K562 (cell line): ENCODE data around the gene TRIP6. TPM values are rescaled to one million over a fixed set of nuclear protein-coding genes. Genes with fewer than 3 reads are reported as not detected.
A peak's percentile ranks its signal among the peaks of the same experiment; 100 is the strongest.

Experiments used
- CREM ChIP-seq: IDR thresholded peaks from 2 replicates; pipeline ENCODE4 v1.6.1; 2014; ENCODE audit warnings: antibody characterized with exemption, low read depth
- CSDE1 ChIP-seq, 2 experiments: fragments of 450-650 bp; IDR thresholded peaks; 2 replicates each; pipeline ENCODE4 v1.6.1; 2016; ENCODE audit warnings: mild to moderate bottlenecking in 1 of 2
- DMBX1 ChIP-seq: fragments of 250-450 bp; sonication (Bioruptor Pico); IDR thresholded peaks from 2 replicates; pipeline ENCODE4 v1.8.0; 2022; ENCODE audit warnings: inconsistent platforms, mild to moderate bottlenecking, moderate library complexity, borderline replicate concordance
- ILK ChIP-seq: fragments of 450-650 bp; IDR thresholded peaks from 2 replicates; pipeline ENCODE4 v1.6.1; 2016; ENCODE audit warnings: missing genetic modification characterization, low read depth, mild to moderate bottlenecking, missing compliant biosample characterization, moderate library complexity, borderline replicate concordance
- PHB2 ChIP-seq: fragments of 450-650 bp; IDR thresholded peaks from 2 replicates; pipeline ENCODE4 v1.6.1; 2017; ENCODE audit warnings: low read depth
- PTRF ChIP-seq: fragments of 450-650 bp; IDR thresholded peaks from 2 replicates; pipeline ENCODE4 v1.6.1; 2016; ENCODE audit warnings: mild to moderate bottlenecking, missing genetic modification characterization, missing compliant biosample characterization
- SIN3A ChIP-seq, 2 experiments: fragments of 150-350 bp in 1 of 2; IDR thresholded peaks; 2 replicates each; pipeline ENCODE4 v1.6.1; 2011 to 2016; ENCODE audit warnings: borderline replicate concordance in 2 of 2, low read depth in 2 of 2, low read length in 2 of 2, mild to moderate bottlenecking in 2 of 2, moderate library complexity in 2 of 2; ENCODE audit not compliant: control insufficient read depth in 1 of 2
- THRAP3 ChIP-seq: fragments of 450-650 bp; IDR thresholded peaks from 2 replicates; pipeline ENCODE4 v1.6.1; 2016; ENCODE audit warnings: mild to moderate bottlenecking, inconsistent platforms, borderline replicate concordance
- ZEB2 ChIP-seq: fragments of 450-650 bp; IDR thresholded peaks from 2 replicates; pipeline ENCODE4 v1.6.1; 2016
- ZFX ChIP-seq: sonication (generic); formaldehyde crosslinking; IDR thresholded peaks from 2 replicates; pipeline ENCODE4 v1.8.0; 2022; ENCODE audit warnings: mild to moderate bottlenecking, missing genetic modification reagents, moderate library complexity
- ZNF253 ChIP-seq: fragments of 250-450 bp; sonication (Bioruptor Pico); conservative IDR thresholded peaks from 2 replicates; pipeline ENCODE4 v1.6.1; 2021; ENCODE audit warnings: mild to moderate bottlenecking
- ZNF274 ChIP-seq: IDR thresholded peaks from 2 replicates; pipeline ENCODE4 v1.6.1; 2011; ENCODE audit warnings: low read depth, mild to moderate bottlenecking, low read length, moderate library complexity, borderline replicate concordance
- ZNF444 ChIP-seq: fragments of 250-450 bp; sonication (Bioruptor Pico); IDR thresholded peaks from 2 replicates; pipeline ENCODE4 v1.4.0; 2020; ENCODE audit warnings: mild to moderate bottlenecking, moderate library complexity
- polyA plus RNA-seq, 8 experiments: library from polyadenylated mRNA; depleted of rRNA in 4 of 8; stranded (reverse) in 5 of 8; unstranded in 3 of 8; fragments of >200 nt; fragmentation: Nextera tagmentation in 2 of 8; fragmentation: Illumina TruSeq in 1 of 8; extraction: Ambion mirVana in 2 of 8; extraction: Trizol in 1 of 8; gene quantifications; 2 replicates each; pipeline versions ENCODE4 v1.2.1 to v1.2.3, GENCODE V29; 2011 to 2014; ENCODE audit warnings: inconsistent platforms in 1 of 8, missing spikeins in 1 of 8
- total RNA-seq, 7 experiments: library from RNA; depleted of rRNA in 6 of 7; stranded (reverse); fragments of >200 nt in 6 of 7; fragmentation: Illumina TruSeq in 2 of 7; extraction: Trizol in 2 of 7; gene quantifications; 2 replicates each; pipeline versions ENCODE4 v1.2.1 to v1.2.3, GENCODE V29; 2011 to 2021; ENCODE audit warnings: low replicate concordance in 1 of 7
- TF ChIP-seq, protein P1 (sequence below): fragments of 150-350 bp; IDR thresholded peaks from 2 replicates; pipeline ENCODE4 v1.6.1; 2014; ENCODE audit warnings: low read depth, mild to moderate bottlenecking, low read length, borderline replicate concordance
- TF ChIP-seq, protein P2 (sequence below): sonication (generic); formaldehyde crosslinking; IDR thresholded peaks from 2 replicates; pipeline ENCODE4 v1.8.1; 2022; ENCODE audit warnings: missing genetic modification reagents
- TF ChIP-seq, protein P3 (sequence below), 2 experiments: fragments of 450-650 bp in 1 of 2; IDR thresholded peaks; 2 replicates each; pipeline ENCODE4 v1.6.1; 2011 to 2017; ENCODE audit warnings: low read depth in 2 of 2, antibody characterized with exemption in 1 of 2, borderline replicate concordance in 1 of 2, low read length in 1 of 2, mild to moderate bottlenecking in 1 of 2, mixed read lengths in 1 of 2; ENCODE audit not compliant: control insufficient read depth in 1 of 2
- TF ChIP-seq, protein P4 (sequence below): fragments of 200-800 bp; sonication (Bioruptor generic); IDR thresholded peaks from 2 replicates; pipeline ENCODE4 v1.6.1; 2017; ENCODE audit warnings: missing genetic modification characterization, missing compliant biosample characterization

TRIP6 gene
- total and polyA plus RNA-seq, 9 of the 15 experiments (the other 6 are each of a cell fraction or from before 2014, with no cell fraction given): 5.9 to 141 (median 54.0) TPM

DNA sequence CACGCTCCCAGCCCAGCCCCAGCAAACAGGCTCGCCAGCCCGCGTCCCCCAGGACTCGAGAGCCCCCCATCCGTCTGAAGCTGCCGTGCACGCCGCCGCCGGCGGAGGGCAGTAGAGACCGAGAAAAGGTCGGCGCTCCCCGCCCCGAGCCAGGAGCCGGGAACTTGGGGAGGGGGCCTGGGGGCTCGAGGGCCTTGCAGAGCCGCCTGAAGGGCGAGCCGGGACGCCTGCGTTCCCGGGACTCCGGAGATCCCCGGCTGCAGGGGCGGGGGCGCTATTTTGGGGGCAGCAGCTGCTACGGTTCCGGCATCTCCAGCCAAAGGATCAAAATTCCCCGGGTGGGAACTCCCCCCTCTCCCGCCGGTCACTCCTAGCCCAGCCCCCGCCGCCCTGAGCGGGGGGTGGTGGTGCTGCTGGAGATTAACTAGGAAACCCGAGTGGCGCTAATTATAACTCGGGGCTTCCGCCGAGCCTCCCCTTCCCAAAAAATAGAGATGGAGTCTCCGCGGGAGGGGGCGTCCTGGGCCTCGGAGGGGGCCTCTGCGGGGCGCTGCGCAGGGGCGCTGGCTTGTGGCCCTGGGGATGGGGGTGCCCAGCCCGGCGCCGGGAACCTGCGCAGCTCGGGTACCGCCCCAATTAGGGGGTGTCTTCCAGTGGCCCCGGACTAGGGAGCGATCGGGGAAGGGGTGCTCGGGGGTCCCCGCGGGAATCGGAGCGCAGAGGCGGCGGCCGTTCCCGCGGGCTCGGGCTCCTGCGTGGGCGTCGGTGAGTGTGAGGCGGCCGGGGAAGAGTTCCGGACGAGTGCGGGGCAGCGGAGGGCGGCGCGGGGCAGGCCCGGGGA is 27.9 kb downstream of the TRIP6 start (continued):
- TF ChIP-seq, protein P1, sequence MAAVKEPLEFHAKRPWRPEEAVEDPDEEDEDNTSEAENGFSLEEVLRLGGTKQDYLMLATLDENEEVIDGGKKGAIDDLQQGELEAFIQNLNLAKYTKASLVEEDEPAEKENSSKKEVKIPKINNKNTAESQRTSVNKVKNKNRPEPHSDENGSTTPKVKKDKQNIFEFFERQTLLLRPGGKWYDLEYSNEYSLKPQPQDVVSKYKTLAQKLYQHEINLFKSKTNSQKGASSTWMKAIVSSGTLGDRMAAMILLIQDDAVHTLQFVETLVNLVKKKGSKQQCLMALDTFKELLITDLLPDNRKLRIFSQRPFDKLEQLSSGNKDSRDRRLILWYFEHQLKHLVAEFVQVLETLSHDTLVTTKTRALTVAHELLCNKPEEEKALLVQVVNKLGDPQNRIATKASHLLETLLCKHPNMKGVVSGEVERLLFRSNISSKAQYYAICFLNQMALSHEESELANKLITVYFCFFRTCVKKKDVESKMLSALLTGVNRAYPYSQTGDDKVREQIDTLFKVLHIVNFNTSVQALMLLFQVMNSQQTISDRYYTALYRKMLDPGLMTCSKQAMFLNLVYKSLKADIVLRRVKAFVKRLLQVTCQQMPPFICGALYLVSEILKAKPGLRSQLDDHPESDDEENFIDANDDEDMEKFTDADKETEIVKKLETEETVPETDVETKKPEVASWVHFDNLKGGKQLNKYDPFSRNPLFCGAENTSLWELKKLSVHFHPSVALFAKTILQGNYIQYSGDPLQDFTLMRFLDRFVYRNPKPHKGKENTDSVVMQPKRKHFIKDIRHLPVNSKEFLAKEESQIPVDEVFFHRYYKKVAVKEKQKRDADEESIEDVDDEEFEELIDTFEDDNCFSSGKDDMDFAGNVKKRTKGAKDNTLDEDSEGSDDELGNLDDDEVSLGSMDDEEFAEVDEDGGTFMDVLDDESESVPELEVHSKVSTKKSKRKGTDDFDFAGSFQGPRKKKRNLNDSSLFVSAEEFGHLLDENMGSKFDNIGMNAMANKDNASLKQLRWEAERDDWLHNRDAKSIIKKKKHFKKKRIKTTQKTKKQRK: no peak
- TF ChIP-seq, protein P2, sequence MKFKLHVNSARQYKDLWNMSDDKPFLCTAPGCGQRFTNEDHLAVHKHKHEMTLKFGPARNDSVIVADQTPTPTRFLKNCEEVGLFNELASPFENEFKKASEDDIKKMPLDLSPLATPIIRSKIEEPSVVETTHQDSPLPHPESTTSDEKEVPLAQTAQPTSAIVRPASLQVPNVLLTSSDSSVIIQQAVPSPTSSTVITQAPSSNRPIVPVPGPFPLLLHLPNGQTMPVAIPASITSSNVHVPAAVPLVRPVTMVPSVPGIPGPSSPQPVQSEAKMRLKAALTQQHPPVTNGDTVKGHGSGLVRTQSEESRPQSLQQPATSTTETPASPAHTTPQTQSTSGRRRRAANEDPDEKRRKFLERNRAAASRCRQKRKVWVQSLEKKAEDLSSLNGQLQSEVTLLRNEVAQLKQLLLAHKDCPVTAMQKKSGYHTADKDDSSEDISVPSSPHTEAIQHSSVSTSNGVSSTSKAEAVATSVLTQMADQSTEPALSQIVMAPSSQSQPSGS (CRISPR knock-in tag): no peak
- TF ChIP-seq PHB2: no peak
- TF ChIP-seq PTRF (tag): no peak
- TF ChIP-seq ZEB2: no peak
- peak; percentile 52; the same call in 1 of the 2 replicates for TF ChIP-seq ZFX (CRISPR knock-in tag)
- TF ChIP-seq ZNF274: no peak; the same call in 1 of the 2 replicates
- no peak for TF ChIP-seq ILK (tag)
- TF ChIP-seq, protein P3, sequence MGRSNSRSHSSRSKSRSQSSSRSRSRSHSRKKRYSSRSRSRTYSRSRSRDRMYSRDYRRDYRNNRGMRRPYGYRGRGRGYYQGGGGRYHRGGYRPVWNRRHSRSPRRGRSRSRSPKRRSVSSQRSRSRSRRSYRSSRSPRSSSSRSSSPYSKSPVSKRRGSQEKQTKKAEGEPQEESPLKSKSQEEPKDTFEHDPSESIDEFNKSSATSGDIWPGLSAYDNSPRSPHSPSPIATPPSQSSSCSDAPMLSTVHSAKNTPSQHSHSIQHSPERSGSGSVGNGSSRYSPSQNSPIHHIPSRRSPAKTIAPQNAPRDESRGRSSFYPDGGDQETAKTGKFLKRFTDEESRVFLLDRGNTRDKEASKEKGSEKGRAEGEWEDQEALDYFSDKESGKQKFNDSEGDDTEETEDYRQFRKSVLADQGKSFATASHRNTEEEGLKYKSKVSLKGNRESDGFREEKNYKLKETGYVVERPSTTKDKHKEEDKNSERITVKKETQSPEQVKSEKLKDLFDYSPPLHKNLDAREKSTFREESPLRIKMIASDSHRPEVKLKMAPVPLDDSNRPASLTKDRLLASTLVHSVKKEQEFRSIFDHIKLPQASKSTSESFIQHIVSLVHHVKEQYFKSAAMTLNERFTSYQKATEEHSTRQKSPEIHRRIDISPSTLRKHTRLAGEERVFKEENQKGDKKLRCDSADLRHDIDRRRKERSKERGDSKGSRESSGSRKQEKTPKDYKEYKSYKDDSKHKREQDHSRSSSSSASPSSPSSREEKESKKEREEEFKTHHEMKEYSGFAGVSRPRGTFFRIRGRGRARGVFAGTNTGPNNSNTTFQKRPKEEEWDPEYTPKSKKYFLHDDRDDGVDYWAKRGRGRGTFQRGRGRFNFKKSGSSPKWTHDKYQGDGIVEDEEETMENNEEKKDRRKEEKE (IDR thresholded peaks at IDR 0.05; ENCODE audit: borderline replicate concordance in 1 of 2, control insufficient read depth in 1 of 2, low read depth in 2 of 2, low read length in 1 of 2): no peak
- no peak for TF ChIP-seq ZNF444 (CRISPR knock-in tag)
- no peak; a peak in 1 of 4 replicates for TF ChIP-seq SIN3A (IDR thresholded peaks at IDR 0.05; ENCODE audit: borderline replicate concordance in 2 of 2, control insufficient read depth in 1 of 2, low read depth in 2 of 2, low read length in 2 of 2)
- no peak for TF ChIP-seq ZNF253
- TF ChIP-seq CREM: no peak
- no peak for TF ChIP-seq CSDE1 (IDR thresholded peaks at IDR 0.05)
- no peak for TF ChIP-seq THRAP3
- TF ChIP-seq, protein P4, sequence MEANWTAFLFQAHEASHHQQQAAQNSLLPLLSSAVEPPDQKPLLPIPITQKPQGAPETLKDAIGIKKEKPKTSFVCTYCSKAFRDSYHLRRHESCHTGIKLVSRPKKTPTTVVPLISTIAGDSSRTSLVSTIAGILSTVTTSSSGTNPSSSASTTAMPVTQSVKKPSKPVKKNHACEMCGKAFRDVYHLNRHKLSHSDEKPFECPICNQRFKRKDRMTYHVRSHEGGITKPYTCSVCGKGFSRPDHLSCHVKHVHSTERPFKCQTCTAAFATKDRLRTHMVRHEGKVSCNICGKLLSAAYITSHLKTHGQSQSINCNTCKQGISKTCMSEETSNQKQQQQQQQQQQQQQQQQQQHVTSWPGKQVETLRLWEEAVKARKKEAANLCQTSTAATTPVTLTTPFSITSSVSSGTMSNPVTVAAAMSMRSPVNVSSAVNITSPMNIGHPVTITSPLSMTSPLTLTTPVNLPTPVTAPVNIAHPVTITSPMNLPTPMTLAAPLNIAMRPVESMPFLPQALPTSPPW: peak; percentile 75
- no peak for TF ChIP-seq DMBX1 (CRISPR knock-in tag)
